HEK293T (cell line): Measurements from ENCODE around the gene UNG.
"Not testable (repeated sequence)": the region's sequence is repeated elsewhere in the genome, so short reads cannot be mapped to it uniquely, and the experiment has no call there.

ENCODE experiments used
- BHLHE40 ChIP-seq: fragments of 450-650 bp; IDR thresholded peaks from 2 replicates; pipeline ENCODE4 v1.6.1; 2016; ENCODE audit warnings: mild to moderate bottlenecking, moderate library complexity, borderline replicate concordance
- ELF4 ChIP-seq: fragments of 450-650 bp; IDR thresholded peaks from 2 replicates; pipeline ENCODE4 v1.6.1; 2017; ENCODE audit warnings: antibody characterized with exemption
- FOXK2 ChIP-seq: fragments of 450-650 bp; IDR thresholded peaks from 2 replicates; pipeline ENCODE4 v1.6.1; 2016; ENCODE audit warnings: mild to moderate bottlenecking
- FOXM1 ChIP-seq: fragments of 450-650 bp; IDR thresholded peaks from 2 replicates; pipeline ENCODE4 v1.6.1; 2017; ENCODE audit warnings: mild to moderate bottlenecking, borderline replicate concordance
- NFRKB ChIP-seq: fragments of 450-650 bp; IDR thresholded peaks from 2 replicates; pipeline ENCODE4 v1.6.1; 2016; ENCODE audit warnings: mild to moderate bottlenecking, moderate library complexity
- SUZ12 ChIP-seq: fragments of 450-650 bp; IDR thresholded peaks from 2 replicates; pipeline ENCODE4 v1.6.1; 2016; ENCODE audit warnings: mild to moderate bottlenecking
- TARDBP ChIP-seq: fragments of 450-650 bp; IDR thresholded peaks from 2 replicates; pipeline ENCODE4 v1.6.1; 2016

GRCh38 chr12:109147126-109147525 is 49.7 kb downstream of the UNG start:
- not testable (repeated sequence) for TF ChIP-seq NFRKB, TARDBP, FOXM1, ELF4, SUZ12, BHLHE40, FOXK2
